HepG2 (cell line): ENCODE measurements around the gene TNFAIP8L3. TPM values are rescaled to one million over a fixed set of nuclear protein-coding genes. Genes with fewer than 3 reads are reported as not detected.

Experiments used
- ATAC-seq: fragments of 200-7000 bp; cut with Tn5 transposase; 3 replicates; pipeline ENCODE4 v1.9.1; 2020; ENCODE audit warnings: mild to moderate bottlenecking, moderate library complexity
- BruUV-seq: library from RNA; stranded (reverse); fragments of 400-500 nt; replicated peaks from 2 replicates; lab custom pipeline; 2021; lab: Mats Ljungman, UMichigan
- CTCF ChIA-PET: fragments of 300-600 bp; formaldehyde crosslinking; extraction: SDS; loops from one replicate; lab custom pipeline; 2021; ENCODE audit warnings: low total read pairs, inconsistent platforms, low intra/inter-chr PET ratio; lab: Yijun Ruan, JAX
- POLR2A ChIA-PET: fragments of 350-600 bp; sonication (Branson Sonifier 250); formaldehyde crosslinking; loops from one replicate; lab custom pipeline; 2020; ENCODE audit warnings: antibody characterized with exemption, inconsistent platforms; lab: Yijun Ruan, JAX
- DNase-seq: peaks from one replicate; pipeline ENCODE4 v3.0.0-alpha.2; 2015; ENCODE audit warnings: low spot score
- FAIRE-seq: peaks from 3 replicates; lab custom pipeline; 2011; peaks lifted over from hg19 to GRCh38; lab: Jason Lieb, UNC
- H2AFZ ChIP-seq: one replicate; pipeline ENCODE4 v1.6.1; 2011; ENCODE audit warnings: low read length, inconsistent platforms
- H3K27ac ChIP-seq: fragments of 300-600 bp; 3 replicates; pipeline ENCODE4 v1.8.0; 2011; ENCODE audit warnings: mixed run types, mild to moderate bottlenecking, mixed read lengths, low read length, inconsistent platforms; ENCODE audit not compliant: insufficient read depth; ENCODE audit errors: extremely low read length
- H3K27me3 ChIP-seq, 2 experiments: fragments of 200-600 bp in 1 of 2; 2 replicates in 1 of 2; 3 replicates in 1 of 2; pipeline versions ENCODE4 v1.6.0 to v1.8.0; 2011; ENCODE audit warnings: low read length in 2 of 2, mild to moderate bottlenecking in 2 of 2, moderate library complexity in 2 of 2, inconsistent platforms in 1 of 2; ENCODE audit not compliant: insufficient read depth in 2 of 2, control insufficient read depth in 1 of 2
- H3K36me3 ChIP-seq, 2 experiments: fragments of 200-600 bp in 1 of 2; replicated peaks in 1 of 2; 2 replicates in 1 of 2; 3 replicates in 1 of 2; pipeline versions ENCODE4 v1.5.1 to v1.8.0; 2011; ENCODE audit warnings: low read length in 2 of 2, inconsistent platforms in 1 of 2; ENCODE audit not compliant: insufficient read depth in 2 of 2, control insufficient read depth in 1 of 2
- H3K4me1 ChIP-seq: 2 replicates; pipeline ENCODE4 v1.5.1; 2012; ENCODE audit warnings: low read length, inconsistent platforms; ENCODE audit not compliant: insufficient read depth
- H3K4me2 ChIP-seq: 2 replicates; pipeline ENCODE4 v1.6.0; 2011; ENCODE audit warnings: low read depth, low read length, inconsistent platforms
- H3K4me3 ChIP-seq, 3 experiments: fragments of 200-600 bp in 1 of 3; sonication (generic), shearing (Covaris generic) in 1 of 3; replicated peaks in 1 of 3; 2 replicates each; pipeline ENCODE4 v1.5.1; 2011 to 2016; ENCODE audit warnings: low read length in 3 of 3, inconsistent platforms in 2 of 3, low read depth in 2 of 3, mild to moderate bottlenecking in 2 of 3, control low read depth in 1 of 3, mixed read lengths in 1 of 3; ENCODE audit not compliant: insufficient read depth in 1 of 3
- H3K79me2 ChIP-seq: one replicate; pipeline ENCODE4 v1.6.1; 2011; ENCODE audit warnings: low read length, inconsistent platforms; ENCODE audit not compliant: insufficient read depth
- H3K9ac ChIP-seq: 2 replicates; pipeline ENCODE4 v1.6.0; 2011; ENCODE audit warnings: mild to moderate bottlenecking, low read depth, low read length, inconsistent platforms; ENCODE audit not compliant: insufficient read depth
- H3K9me3 ChIP-seq: 2 replicates; pipeline ENCODE4 v1.5.1; 2012; ENCODE audit warnings: mild to moderate bottlenecking, low read length
- H4K20me1 ChIP-seq: 2 replicates; pipeline ENCODE4 v1.6.0; 2011; ENCODE audit warnings: inconsistent platforms, mild to moderate bottlenecking, low read length, moderate library complexity; ENCODE audit not compliant: insufficient read depth
- ADNP ChIP-seq: sonication (generic); formaldehyde crosslinking; IDR thresholded peaks from 2 replicates; pipeline ENCODE4 v1.4.0; 2020; ENCODE audit warnings: missing genetic modification reagents
- ELF1 ChIP-seq: sonication (generic); formaldehyde crosslinking; IDR thresholded peaks from 2 replicates; pipeline ENCODE4 v1.4.0; 2020; ENCODE audit warnings: missing genetic modification reagents
- GATAD2A ChIP-seq: IDR thresholded peaks from 2 replicates; pipeline ENCODE4 v1.6.1; 2016
- NFRKB ChIP-seq: fragments of 450-650 bp; IDR thresholded peaks from 2 replicates; pipeline ENCODE4 v1.6.1; 2017
- PHF20 ChIP-seq: sonication (generic); formaldehyde crosslinking; IDR thresholded peaks from 2 replicates; pipeline ENCODE4 v1.5.0; 2020; ENCODE audit warnings: mild to moderate bottlenecking, missing genetic modification reagents
- PRMT3 ChIP-seq: sonication (generic); formaldehyde crosslinking; IDR thresholded peaks from 2 replicates; pipeline ENCODE4 v1.8.1; 2022; ENCODE audit warnings: low read depth, mild to moderate bottlenecking, moderate library complexity, missing genetic modification reagents, borderline replicate concordance
- SIN3B ChIP-seq: fragments of 150-350 bp; IDR thresholded peaks from 2 replicates; pipeline ENCODE4 v1.6.1; 2014; ENCODE audit warnings: low read length
- SOX6 ChIP-seq, 2 experiments: fragments of 450-650 bp in 1 of 2; sonication (generic) in 1 of 2; formaldehyde crosslinking in 1 of 2; IDR thresholded peaks; 2 replicates each; pipeline versions ENCODE4 v1.4.0 to v1.6.1; 2017 to 2020; ENCODE audit warnings: antibody characterized with exemption in 1 of 2, mild to moderate bottlenecking in 1 of 2, missing genetic modification reagents in 1 of 2
- XBP1 ChIP-seq: sonication (generic); formaldehyde crosslinking; IDR thresholded peaks from 2 replicates; pipeline ENCODE4 v1.5.0; 2020; ENCODE audit warnings: missing genetic modification reagents
- XRCC5 ChIP-seq: fragments of 200-400 bp; formaldehyde crosslinking; optimal IDR thresholded peaks from 2 replicates; pipeline ENCODE3; 2017; ENCODE audit warnings: mild to moderate bottlenecking, low read length
- ZGPAT ChIP-seq: IDR thresholded peaks from 2 replicates; pipeline ENCODE4 v1.6.1; 2016; ENCODE audit warnings: mild to moderate bottlenecking
- ZNF331 ChIP-seq: sonication (generic); formaldehyde crosslinking; IDR thresholded peaks from 2 replicates; pipeline ENCODE4 v1.4.0; 2020; ENCODE audit warnings: missing genetic modification reagents
- ZSCAN12 ChIP-seq: sonication (generic); formaldehyde crosslinking; IDR thresholded peaks from 2 replicates; pipeline ENCODE4 v1.9.0; 2021; ENCODE audit warnings: mild to moderate bottlenecking, missing genetic modification reagents
- ZSCAN30 ChIP-seq: sonication (generic); formaldehyde crosslinking; IDR thresholded peaks from 2 replicates; pipeline ENCODE4 v1.5.0; 2020; ENCODE audit warnings: mild to moderate bottlenecking, missing genetic modification reagents
- WGBS: methylation state at CpG from one replicate; pipeline ENCODE4 v1.1.6; 2017; ENCODE audit warnings: low lambda C conversion rate; 5-methylcytosine and 5-hydroxymethylcytosine counted together
- in situ Hi-C: cut with HindIII; loops from 2 replicates; pipeline ENCODE4 v1.10.0; 2017; ENCODE audit warnings: low pct_unique_long_range_greater_than_20kb; ENCODE audit not compliant: extremely low pct_ligation_motif_present
- intact Hi-C: fragments of 100-400 bp; cut with micrococcal nuclease; formaldehyde crosslinking; loops from one replicate; pipeline ENCODE4 v1.10.0; 2022; ENCODE audit not compliant: unreplicated experiment
- polyA plus RNA-seq, 8 experiments: library from polyadenylated mRNA; depleted of rRNA in 3 of 8; stranded (reverse) in 7 of 8; unstranded in 1 of 8; fragments of >200 nt; fragmentation: Illumina TruSeq in 4 of 8; extraction: Trizol in 4 of 8; gene quantifications; 2 replicates each; pipeline versions ENCODE4 v1.2.1 to v1.2.3, GENCODE V29; 2011 to 2016; ENCODE audit warnings: low read depth in 4 of 8, missing spikeins in 1 of 8, mixed read lengths in 1 of 8; ENCODE audit not compliant: insufficient read depth in 1 of 8
- total RNA-seq, 5 experiments: library from RNA; depleted of rRNA; stranded (reverse); fragments of >200 nt; fragmentation: Illumina TruSeq; extraction: Trizol; gene quantifications; 2 replicates each; pipeline ENCODE4 v1.2.3, GENCODE V29; 2016; ENCODE audit warnings: low read depth in 1 of 5
- TF ChIP-seq, protein P1 (sequence below): sonication (generic); formaldehyde crosslinking; IDR thresholded peaks from 2 replicates; pipeline ENCODE4 v1.4.0; 2020; ENCODE audit warnings: mild to moderate bottlenecking, missing genetic modification reagents
- TF ChIP-seq, protein P2 (sequence below): sonication (generic); formaldehyde crosslinking; IDR thresholded peaks from 2 replicates; pipeline ENCODE4 v1.5.0; 2020; ENCODE audit warnings: missing genetic modification reagents, mild to moderate bottlenecking, borderline replicate concordance

Gene TNFAIP8L3
- total and polyA plus RNA-seq, 2 of the 13 experiments (the other 11 are each of a cell fraction or from before 2014, with no cell fraction given) = 0.15 to 4.0 TPM

- POLR2A ChIA-PET = no interaction called here
- in situ Hi-C loops = no loop called here
Measured at GRCh38 chr15:51117270-51117669, 22.6 kb upstream of the TNFAIP8L3 start.

More at GRCh38 chr15:51117270-51117669, 22.6 kb upstream of the TNFAIP8L3 start:
- TF ChIP-seq NFRKB (no peak), XBP1 (CRISPR knock-in tag) (no peak), ZGPAT (CRISPR knock-in tag) (no peak), GATAD2A (CRISPR knock-in tag) (no peak), ZNF331 (CRISPR knock-in tag) (no peak), ZSCAN30 (CRISPR knock-in tag) (no peak), SIN3B (no peak), ZSCAN12 (CRISPR knock-in tag) (no peak), XRCC5 (no peak), ELF1 (CRISPR knock-in tag) (no peak), PRMT3 (CRISPR knock-in tag) (no peak), PHF20 (CRISPR knock-in tag) (no peak), SOX6 (IDR thresholded peaks at IDR 0.05) (no peak), SOX6 (CRISPR knock-in tag; IDR thresholded peaks at IDR 0.05) (no peak), ADNP (CRISPR knock-in tag) (no peak)
- TF ChIP-seq, protein P1, sequence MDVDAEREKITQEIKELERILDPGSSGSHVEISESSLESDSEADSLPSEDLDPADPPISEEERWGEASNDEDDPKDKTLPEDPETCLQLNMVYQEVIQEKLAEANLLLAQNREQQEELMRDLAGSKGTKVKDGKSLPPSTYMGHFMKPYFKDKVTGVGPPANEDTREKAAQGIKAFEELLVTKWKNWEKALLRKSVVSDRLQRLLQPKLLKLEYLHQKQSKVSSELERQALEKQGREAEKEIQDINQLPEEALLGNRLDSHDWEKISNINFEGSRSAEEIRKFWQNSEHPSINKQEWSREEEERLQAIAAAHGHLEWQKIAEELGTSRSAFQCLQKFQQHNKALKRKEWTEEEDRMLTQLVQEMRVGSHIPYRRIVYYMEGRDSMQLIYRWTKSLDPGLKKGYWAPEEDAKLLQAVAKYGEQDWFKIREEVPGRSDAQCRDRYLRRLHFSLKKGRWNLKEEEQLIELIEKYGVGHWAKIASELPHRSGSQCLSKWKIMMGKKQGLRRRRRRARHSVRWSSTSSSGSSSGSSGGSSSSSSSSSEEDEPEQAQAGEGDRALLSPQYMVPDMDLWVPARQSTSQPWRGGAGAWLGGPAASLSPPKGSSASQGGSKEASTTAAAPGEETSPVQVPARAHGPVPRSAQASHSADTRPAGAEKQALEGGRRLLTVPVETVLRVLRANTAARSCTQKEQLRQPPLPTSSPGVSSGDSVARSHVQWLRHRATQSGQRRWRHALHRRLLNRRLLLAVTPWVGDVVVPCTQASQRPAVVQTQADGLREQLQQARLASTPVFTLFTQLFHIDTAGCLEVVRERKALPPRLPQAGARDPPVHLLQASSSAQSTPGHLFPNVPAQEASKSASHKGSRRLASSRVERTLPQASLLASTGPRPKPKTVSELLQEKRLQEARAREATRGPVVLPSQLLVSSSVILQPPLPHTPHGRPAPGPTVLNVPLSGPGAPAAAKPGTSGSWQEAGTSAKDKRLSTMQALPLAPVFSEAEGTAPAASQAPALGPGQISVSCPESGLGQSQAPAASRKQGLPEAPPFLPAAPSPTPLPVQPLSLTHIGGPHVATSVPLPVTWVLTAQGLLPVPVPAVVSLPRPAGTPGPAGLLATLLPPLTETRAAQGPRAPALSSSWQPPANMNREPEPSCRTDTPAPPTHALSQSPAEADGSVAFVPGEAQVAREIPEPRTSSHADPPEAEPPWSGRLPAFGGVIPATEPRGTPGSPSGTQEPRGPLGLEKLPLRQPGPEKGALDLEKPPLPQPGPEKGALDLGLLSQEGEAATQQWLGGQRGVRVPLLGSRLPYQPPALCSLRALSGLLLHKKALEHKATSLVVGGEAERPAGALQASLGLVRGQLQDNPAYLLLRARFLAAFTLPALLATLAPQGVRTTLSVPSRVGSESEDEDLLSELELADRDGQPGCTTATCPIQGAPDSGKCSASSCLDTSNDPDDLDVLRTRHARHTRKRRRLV (CRISPR knock-in tag) = no peak
- TF ChIP-seq, protein P2, sequence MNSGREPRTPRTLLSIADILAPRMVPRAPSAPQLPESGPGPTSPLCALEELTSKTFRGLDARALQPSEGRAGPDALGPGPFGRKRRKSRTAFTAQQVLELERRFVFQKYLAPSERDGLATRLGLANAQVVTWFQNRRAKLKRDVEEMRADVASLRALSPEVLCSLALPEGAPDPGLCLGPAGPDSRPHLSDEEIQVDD (CRISPR knock-in tag) = no peak
- TF ChIP-seq, all 625 proteins: peak for 0
- H3K36me3 ChIP-seq = no peaks in the 10 kb centered on the region
- H3K9me3 ChIP-seq = no peaks in the 10 kb centered on the region
- CTCF ChIA-PET = no interaction called here
- H2AFZ ChIP-seq = no peak overlapping the region
- DNase-seq (no peak), ATAC-seq (no peak), FAIRE-seq (no peak)
- no peak overlapping the region for H3K4me2 ChIP-seq
- WGBS = 62% methylated on average over 1 of the region's 1 CpG
- H3K4me3 ChIP-seq = no peak overlapping the region
- no peak overlapping the region for H3K27ac ChIP-seq
- intact Hi-C loops = no loop called here
- H3K4me1 ChIP-seq = no peaks in the 10 kb centered on the region
- no peaks in the 10 kb centered on the region for H4K20me1 ChIP-seq
- no peaks in the 10 kb centered on the region for H3K79me2 ChIP-seq
- H3K27me3 ChIP-seq = no peaks in the 10 kb centered on the region
- no peak overlapping the region for H3K9ac ChIP-seq
- no TSS peak for BruUV-seq
